ENCODE measurements around the gene PODXL. TPM values are rescaled to one million over a fixed set of nuclear protein-coding genes. Genes with fewer than 3 reads are reported as not detected.

The PODXL gene
- total and polyA plus RNA-seq, 2 donors from 2014 or later: 114 to 150 TPM

GRCh38 chr7:131498237-131498885 is 58.1 kb downstream of the PODXL start:
- H3K9me3 ChIP-seq (ENCODE audit: control insufficient read depth in 2 of 3, insufficient read depth in 1 of 3, low read length in 3 of 3): no peaks in the 10 kb centered on the region
- peaks cover 0 to 10% (median 6%) of the 10 kb centered on the region in 3 donors for H3K36me3 ChIP-seq (ENCODE audit: control insufficient read depth in 2 of 3, insufficient read depth in 3 of 3, low read length in 3 of 3)
- H3K27ac ChIP-seq (ENCODE audit: low read depth in 2 of 2, low read length in 2 of 2): no peak overlapping the region
- no peak overlapping the region for H3K4me3 ChIP-seq (ENCODE audit: low read length in 3 of 3)
- intact Hi-C loops (cut with DNase I): no loop called here
- no peak for TF ChIP-seq CTCF (IDR thresholded peaks at IDR 0.05; ENCODE audit: borderline replicate concordance, extremely low read depth, insufficient read depth)
- DNase-seq (no peak), FAIRE-seq (no peak)
- no peaks in the 10 kb centered on the region for H3K27me3 ChIP-seq (ENCODE audit: control insufficient read depth, insufficient read depth, low read length)
- no peak overlapping the region for H3K9ac ChIP-seq (ENCODE audit: low read length in 3 of 3)
- peaks cover 0 to 8% (median 5%) of the 10 kb centered on the region in 3 donors for H3K4me1 ChIP-seq (ENCODE audit: control insufficient read depth in 2 of 3, insufficient read depth in 2 of 3, low read depth in 1 of 3, low read length in 3 of 3)

- TF ChIP-seq CTCF (IDR thresholded peaks at IDR 0.05; ENCODE audit: borderline replicate concordance, extremely low read depth, insufficient read depth): no peak
- Histone ChIP-seq H3K4me3 (ENCODE audit: low read length in 3 of 3) (no peak overlapping the region), H3K27ac (ENCODE audit: low read depth in 2 of 2, low read length in 2 of 2) (no peak overlapping the region), H3K9ac (ENCODE audit: low read length in 3 of 3) (no peak overlapping the region), H3K36me3 (ENCODE audit: control insufficient read depth in 2 of 3, insufficient read depth in 3 of 3, low read length in 3 of 3) (peaks cover 0 to 10% (median 6%) of the 10 kb centered on the region in 3 donors), H3K27me3 (ENCODE audit: control insufficient read depth, insufficient read depth, low read length) (no peaks in the 10 kb centered on the region), H3K9me3 (ENCODE audit: control insufficient read depth in 2 of 3, insufficient read depth in 1 of 3, low read length in 3 of 3) (no peaks in the 10 kb centered on the region), H3K4me1 (ENCODE audit: control insufficient read depth in 2 of 3, insufficient read depth in 2 of 3, low read depth in 1 of 3, low read length in 3 of 3) (peaks cover 0 to 2% (median 0%) of the 10 kb centered on the region in 3 donors)
- FAIRE-seq (no peak), DNase-seq (no peak)
- intact Hi-C loops (cut with DNase I): no loop called here
Observed at GRCh38 chr7:131497454-131497853, 59.0 kb downstream of the PODXL start.

DNA sequence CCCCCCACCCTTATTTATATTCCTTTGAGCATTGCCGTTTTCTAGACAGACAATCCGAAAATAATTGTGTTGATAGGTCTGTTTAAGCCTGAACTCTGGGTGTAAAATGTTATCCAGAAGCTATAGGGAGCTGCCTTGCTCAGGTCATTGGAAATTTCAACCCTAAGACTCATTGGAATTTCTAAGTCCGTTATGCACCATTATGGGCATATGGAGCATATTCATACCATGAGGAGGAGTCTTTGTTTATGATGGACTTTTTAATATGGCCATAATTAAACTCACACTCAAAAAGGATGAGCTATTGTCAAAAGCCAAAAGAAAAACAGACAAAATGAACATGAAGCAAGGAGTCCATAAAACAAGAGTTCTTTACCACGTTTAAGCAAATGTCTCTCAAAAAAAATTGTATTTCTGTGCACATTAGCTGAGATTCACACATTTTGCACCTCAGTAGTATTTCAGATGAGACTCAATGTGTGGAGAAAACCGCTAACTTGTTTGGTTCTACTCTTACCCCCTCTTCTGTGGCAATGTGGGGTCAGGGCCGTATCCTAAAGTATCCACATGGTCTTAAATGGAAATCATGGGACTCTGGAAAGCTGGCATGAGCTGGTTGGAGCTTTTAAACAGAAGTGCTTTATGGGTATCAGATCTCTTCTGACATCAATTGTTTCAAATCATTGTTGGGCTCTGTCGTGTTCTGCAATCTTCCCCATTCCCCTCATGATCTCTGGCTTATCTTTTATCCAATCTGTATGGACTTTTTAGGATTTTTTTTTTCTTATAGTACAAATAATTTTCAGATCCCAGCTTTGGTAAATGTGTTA is 60.5 kb downstream of the PODXL start:
- no peak overlapping the region for H3K9ac ChIP-seq (ENCODE audit: low read length in 3 of 3)
- intact Hi-C loops (cut with DNase I): no loop called here
- DNase-seq (no peak), FAIRE-seq (no peak)
- H3K9me3 ChIP-seq (ENCODE audit: control insufficient read depth in 2 of 3, insufficient read depth in 1 of 3, low read length in 3 of 3): no peaks in the 10 kb centered on the region
- H3K27ac ChIP-seq (ENCODE audit: low read depth in 2 of 2, low read length in 2 of 2): no peak overlapping the region
- H3K36me3 ChIP-seq (ENCODE audit: control insufficient read depth in 2 of 3, insufficient read depth in 3 of 3, low read length in 3 of 3): peaks cover 0 to 10% (median 6%) of the 10 kb centered on the region in 3 donors
- TF ChIP-seq CTCF (IDR thresholded peaks at IDR 0.05; ENCODE audit: borderline replicate concordance, extremely low read depth, insufficient read depth): no peak
- H3K4me3 ChIP-seq (ENCODE audit: low read length in 3 of 3): no peak overlapping the region
- H3K27me3 ChIP-seq (ENCODE audit: control insufficient read depth, insufficient read depth, low read length): no peaks in the 10 kb centered on the region
- peaks cover 0 to 2% (median 0%) of the 10 kb centered on the region in 3 donors for H3K4me1 ChIP-seq (ENCODE audit: control insufficient read depth in 2 of 3, insufficient read depth in 2 of 3, low read depth in 1 of 3, low read length in 3 of 3)

Measured in kidney (tissue), 14 donors.